ENCODE data around the gene ZNFX1.

- no peak for TF ChIP-seq POLR2A (IDR thresholded peaks at IDR 0.05)
- TF ChIP-seq CTCF (IDR thresholded peaks at IDR 0.05) = no peak
Observed at GRCh38 chr20:49290608-49291191, 12.8 kb upstream of the ZNFX1 start.

Data from vagina (tissue), 2 donors.